ENCODE results near the gene MYLK3. TPM values are rescaled to one million over a fixed set of nuclear protein-coding genes. Genes with fewer than 3 reads are reported as not detected.
"Not testable (repeated sequence)": the region's sequence is repeated elsewhere in the genome, so short reads cannot be mapped to it uniquely, and the experiment has no call there.

MYLK3 gene
- total and polyA plus RNA-seq, 9 donors = 6.9 to 17.4 (median 8.9) TPM

GRCh38 chr16:46681867-46682266, 66.3 kb downstream of the MYLK3 start:
- WGBS (ENCODE audit: insufficient coverage) = no CpG with 5 or more reads among the region's 2 CpGs
- not testable (repeated sequence) for H3K27ac ChIP-seq (ENCODE audit: low read length); DNase-seq; H3K4me3 ChIP-seq (ENCODE audit: low read length); H3K4me1 ChIP-seq (ENCODE audit: control insufficient read depth, insufficient read depth, low read length); H3K27me3 ChIP-seq (ENCODE audit: control insufficient read depth, insufficient read depth, low read length); H3K9me3 ChIP-seq (replicated peaks; ENCODE audit: control insufficient read depth, low read depth, low read length)
- peaks cover 11% of the 10 kb centered on the region for H3K36me3 ChIP-seq (ENCODE audit: control insufficient read depth, insufficient read depth, low read length)

GRCh38 chr16:46677943-46678342, 70.2 kb downstream of the MYLK3 start:
- peaks cover 26% of the 10 kb centered on the region for H3K36me3 ChIP-seq (ENCODE audit: control insufficient read depth, insufficient read depth, low read length)
- not testable (repeated sequence) for H3K27me3 ChIP-seq (ENCODE audit: control insufficient read depth, insufficient read depth, low read length)
- no CpG with 5 or more reads among the region's 1 CpG for WGBS (ENCODE audit: insufficient coverage)

GRCh38 chr16:46673320-46674013, 74.7 kb downstream of the MYLK3 start:
- Histone ChIP-seq H3K9me3 (replicated peaks; ENCODE audit: control insufficient read depth, low read depth, low read length) (no peaks in the 10 kb centered on the region), H3K27ac (ENCODE audit: low read length) (no peak overlapping the region), H3K4me1 (ENCODE audit: control insufficient read depth, insufficient read depth, low read length) (no peaks in the 10 kb centered on the region), H3K4me3 (ENCODE audit: low read length) (no peak overlapping the region), H3K36me3 (ENCODE audit: control insufficient read depth, insufficient read depth, low read length) (peaks cover 40% of the 10 kb centered on the region), H3K27me3 (ENCODE audit: control insufficient read depth, insufficient read depth, low read length) (no peaks in the 10 kb centered on the region)
- 54% methylated on average over 2 of the region's 6 CpGs for WGBS (ENCODE audit: insufficient coverage)
- peak; percentile 46 for DNase-seq

More at GRCh38 chr16:46677943-46678342, 70.2 kb downstream of the MYLK3 start:
- H3K4me3 ChIP-seq (ENCODE audit: low read length); H3K4me1 ChIP-seq (ENCODE audit: control insufficient read depth, insufficient read depth, low read length); DNase-seq; H3K27ac ChIP-seq (ENCODE audit: low read length); H3K9me3 ChIP-seq (replicated peaks; ENCODE audit: control insufficient read depth, low read depth, low read length): not testable (repeated sequence)

GRCh38 chr16:46662123-46662522, 86.0 kb downstream of the MYLK3 start:
- Histone ChIP-seq H3K4me1 (ENCODE audit: control insufficient read depth, insufficient read depth, low read length) (no peaks in the 10 kb centered on the region), H3K36me3 (ENCODE audit: control insufficient read depth, insufficient read depth, low read length) (peaks cover 26% of the 10 kb centered on the region), H3K4me3 (ENCODE audit: low read length) (no peak overlapping the region), H3K27me3 (ENCODE audit: control insufficient read depth, insufficient read depth, low read length) (no peaks in the 10 kb centered on the region), H3K27ac (ENCODE audit: low read length) (no peak overlapping the region), H3K9me3 (replicated peaks; ENCODE audit: control insufficient read depth, low read depth, low read length) (no peaks in the 10 kb centered on the region)
- 71% methylated on average over 4 of the region's 4 CpGs for WGBS (ENCODE audit: insufficient coverage)
- DNase-seq = no peak

GRCh38 chr16:46658925-46659324, 89.2 kb downstream of the MYLK3 start:
- Histone ChIP-seq H3K36me3 (ENCODE audit: control insufficient read depth, insufficient read depth, low read length) (peaks cover 25% of the 10 kb centered on the region), H3K27me3 (ENCODE audit: control insufficient read depth, insufficient read depth, low read length) (no peaks in the 10 kb centered on the region), H3K4me3 (ENCODE audit: low read length) (no peak overlapping the region), H3K27ac (ENCODE audit: low read length) (no peak overlapping the region), H3K9me3 (replicated peaks; ENCODE audit: control insufficient read depth, low read depth, low read length) (no peaks in the 10 kb centered on the region), H3K4me1 (ENCODE audit: control insufficient read depth, insufficient read depth, low read length) (no peaks in the 10 kb centered on the region)
- WGBS (ENCODE audit: insufficient coverage) = 50% methylated on average over 1 of the region's 1 CpG
- peak; percentile 68 for DNase-seq

Other genes starting within 250 kb of the MYLK3 start
- gene SHCBP1, start 127.0 kb downstream of the MYLK3 start, total RNA-seq = 6.6 TPM
- gene SHCBP1, start 127.0 kb downstream of the MYLK3 start, polyA plus RNA-seq (ENCODE audit: insufficient read depth in 1 of 8, insufficient read length in 8 of 8, low replicate concordance in 1 of 8) = 10 to 100 TPM in 4 of 8 donors, 1 to 10 TPM in 4; 8.3 to 12.3 (median 9.7) TPM
- 82.5 TPM for gene VPS35, start 59.2 kb downstream of the MYLK3 start, total RNA-seq
- gene VPS35, start 59.2 kb downstream of the MYLK3 start, polyA plus RNA-seq (ENCODE audit: insufficient read depth in 1 of 8, insufficient read length in 8 of 8, low replicate concordance in 1 of 8) = 10 to 100 TPM; 64.7 to 89.7 (median 79.0) TPM
- gene ORC6, start 58.7 kb downstream of the MYLK3 start, total RNA-seq = 8.0 TPM
- 10 to 100 TPM in 6 of 8 donors, 1 to 10 TPM in 2; 8.7 to 14.6 (median 12.4) TPM for gene ORC6, start 58.7 kb downstream of the MYLK3 start, polyA plus RNA-seq (ENCODE audit: insufficient read depth in 1 of 8, insufficient read length in 8 of 8, low replicate concordance in 1 of 8)
- 19.3 TPM for gene C16orf87, start 82.8 kb upstream of the MYLK3 start, total RNA-seq
- 10 to 100 TPM; 21.5 to 25.4 (median 22.6) TPM for gene C16orf87, start 82.8 kb upstream of the MYLK3 start, polyA plus RNA-seq (ENCODE audit: insufficient read depth in 1 of 8, insufficient read length in 8 of 8, low replicate concordance in 1 of 8)
- gene GPT2, start 136.0 kb upstream of the MYLK3 start, total RNA-seq = 19.0 TPM
- 10 to 100 TPM; 18.9 to 37.5 (median 29.2) TPM for gene GPT2, start 136.0 kb upstream of the MYLK3 start, polyA plus RNA-seq (ENCODE audit: insufficient read depth in 1 of 8, insufficient read length in 8 of 8, low replicate concordance in 1 of 8)
- 54.1 TPM for gene DNAJA2, start 225.3 kb upstream of the MYLK3 start, total RNA-seq
- gene DNAJA2, start 225.3 kb upstream of the MYLK3 start, polyA plus RNA-seq (ENCODE audit: insufficient read depth in 1 of 8, insufficient read length in 8 of 8, low replicate concordance in 1 of 8) = 10 to 100 TPM; 39.8 to 56.0 (median 49.1) TPM